ENCODE data around the gene SLC29A3.

Gene SLC29A3

DNA sequence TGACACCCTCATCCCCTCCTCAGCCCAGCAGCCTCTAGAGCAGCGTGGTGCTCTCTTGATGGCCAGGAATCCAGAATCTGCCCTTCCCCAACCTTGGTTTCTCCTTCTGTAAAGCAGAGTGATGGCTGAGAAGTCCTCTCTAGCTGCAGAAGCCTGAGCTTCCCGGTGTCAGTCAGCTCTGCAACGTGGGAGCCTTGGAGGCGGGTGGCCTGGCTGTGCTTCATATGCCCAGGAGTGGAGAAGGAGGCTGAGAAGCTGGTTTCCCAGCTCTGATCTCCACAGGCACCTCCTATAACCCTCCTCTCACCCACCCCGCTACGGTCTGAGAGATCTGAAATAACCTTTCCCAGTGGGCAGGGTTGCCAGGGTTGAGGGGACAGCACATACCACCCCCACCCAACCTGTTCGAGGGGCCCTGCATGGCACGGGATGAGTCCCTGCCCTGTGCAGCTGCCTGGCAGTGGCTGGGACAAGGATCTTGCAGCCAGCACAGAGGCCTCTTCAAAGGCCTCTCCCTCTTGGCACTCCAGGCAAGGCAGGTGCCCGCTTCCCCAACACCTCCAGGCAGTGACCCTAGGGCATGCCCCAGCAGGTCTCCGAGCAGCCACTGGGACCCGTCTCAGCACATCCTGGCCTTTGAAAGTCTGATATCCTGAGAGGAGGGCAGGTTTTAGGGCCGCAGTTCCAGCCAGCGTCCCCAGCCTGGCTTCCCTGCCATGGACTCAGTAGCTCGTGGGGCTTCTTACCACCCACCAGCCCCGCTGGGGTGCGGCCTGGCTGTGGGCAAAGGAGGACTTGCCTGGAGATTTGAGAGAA lies 18.3 kb upstream of the SLC29A3 start:
- no peak for DNase-seq (ENCODE audit: low read depth)

DNA sequence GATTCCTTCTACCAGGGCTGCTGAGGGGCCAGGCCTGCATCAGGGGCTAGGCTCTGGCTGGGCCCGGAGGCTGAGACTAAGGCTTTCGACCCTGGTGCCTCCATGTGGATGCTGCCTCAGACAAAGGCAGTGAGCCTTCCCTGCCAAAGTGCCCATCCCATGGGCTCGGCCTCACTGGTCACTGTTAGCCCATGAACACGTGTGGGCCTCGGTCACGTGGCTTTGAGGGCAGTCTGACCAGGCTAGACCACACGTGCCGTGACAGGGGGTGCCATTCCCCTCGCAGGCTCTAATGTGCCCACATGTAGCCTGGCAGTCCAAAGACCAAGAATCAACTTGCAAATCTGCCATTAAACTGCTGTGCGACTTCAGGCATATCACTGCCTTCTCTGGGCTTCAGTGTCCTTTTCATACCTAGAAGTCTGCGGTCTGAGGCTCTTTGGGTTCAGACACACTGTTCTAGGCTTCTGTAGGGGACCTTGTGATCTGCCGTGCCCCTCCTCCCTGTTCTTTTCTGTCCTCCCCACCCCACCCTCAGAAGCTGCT lies 17.6 kb upstream of the SLC29A3 start:
- no peak for DNase-seq (ENCODE audit: low read depth)

DNA sequence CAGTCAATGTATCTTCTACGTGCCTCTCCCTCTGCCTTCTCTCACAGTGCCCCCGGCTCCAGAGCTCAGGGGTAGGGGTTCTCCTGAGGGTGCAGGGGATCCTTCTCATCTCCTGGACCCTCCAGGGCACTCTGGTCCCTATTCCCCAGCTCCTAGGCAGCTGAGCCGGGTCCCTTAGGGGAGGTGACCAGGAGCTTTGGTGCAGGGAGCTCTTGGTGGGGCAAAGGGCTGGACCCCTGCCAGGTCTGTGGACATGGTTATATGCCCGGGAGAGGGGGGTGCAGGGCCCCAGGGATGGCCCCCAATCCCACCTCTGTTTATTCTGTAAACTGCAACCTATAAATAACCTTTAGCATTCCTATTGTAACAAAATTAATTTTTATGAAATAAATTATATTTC lies 16.6 kb upstream of the SLC29A3 start:
- DNase-seq (ENCODE audit: low read depth) = no peak

DNA sequence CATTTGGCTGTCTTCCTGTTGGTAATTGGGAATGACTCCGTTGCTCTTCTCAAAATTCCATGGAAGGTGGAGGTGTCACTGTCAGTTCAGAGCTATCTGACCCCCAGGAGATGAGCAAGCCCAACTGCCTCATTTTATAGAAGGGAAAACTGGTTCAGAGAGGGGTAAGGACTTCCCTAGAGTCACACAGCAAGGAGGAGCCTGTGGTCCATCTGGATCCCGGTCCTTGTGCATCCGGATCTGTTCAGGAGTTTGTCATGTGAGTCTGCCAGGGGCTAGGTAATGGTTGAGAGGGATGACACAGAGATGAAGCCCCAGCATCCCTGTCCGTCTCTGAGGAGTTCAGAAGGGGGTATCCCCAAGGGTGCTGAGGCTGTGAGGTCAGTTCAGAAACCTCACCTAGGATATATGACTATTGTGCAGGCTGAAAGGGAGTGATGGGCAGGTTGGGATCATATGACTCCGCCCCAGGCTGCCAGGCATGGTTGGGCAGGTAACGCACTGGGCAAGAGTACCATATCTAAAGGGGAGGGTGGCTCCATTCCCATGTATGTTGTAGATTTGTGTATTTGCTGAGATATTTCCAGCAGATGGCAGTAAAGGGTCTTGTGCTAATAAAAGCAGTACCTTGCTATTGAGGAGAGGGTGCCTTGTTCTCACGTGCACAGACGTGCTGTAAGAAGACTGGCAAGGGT lies 16.0 kb upstream of the SLC29A3 start:
- DNase-seq (ENCODE audit: low read depth) = no peak

DNA sequence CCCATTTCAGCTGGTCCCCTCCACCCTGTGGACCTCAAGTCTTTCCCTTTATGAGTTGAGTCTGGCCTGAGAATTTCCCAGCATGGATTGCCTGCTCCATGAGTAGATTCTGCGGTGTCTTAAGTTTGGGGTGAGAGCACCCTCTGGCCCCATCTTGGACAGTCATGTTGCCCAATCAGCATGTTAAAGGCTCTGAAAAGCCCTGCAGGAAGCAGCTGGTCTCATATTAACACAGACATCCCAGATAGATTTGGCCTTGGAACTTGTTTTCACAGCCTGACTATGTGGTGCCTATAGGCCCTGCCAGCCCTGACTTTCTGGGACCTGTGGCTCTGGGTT lies 15.5 kb upstream of the SLC29A3 start:
- no peak for DNase-seq (ENCODE audit: low read depth)

DNA sequence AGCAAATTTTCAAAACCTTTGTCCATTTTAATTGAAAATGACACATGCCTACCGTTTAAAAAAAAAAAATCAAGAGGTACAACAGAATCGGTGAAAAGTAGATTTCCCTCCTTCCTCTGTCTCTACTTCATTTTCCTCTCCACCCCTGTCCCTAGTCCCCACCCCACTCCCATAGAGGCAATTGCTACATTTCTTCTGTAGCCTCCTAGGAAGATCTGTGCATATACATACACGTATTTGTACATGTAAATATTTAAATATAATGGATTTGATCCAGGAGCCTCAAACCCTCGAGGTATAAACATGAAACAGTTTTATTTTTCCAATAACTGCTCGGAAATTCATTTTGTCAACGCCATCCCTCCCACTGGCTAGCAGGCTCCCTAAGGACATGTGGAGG lies 14.1 kb upstream of the SLC29A3 start:
- no peak for DNase-seq (ENCODE audit: low read depth)

DNA sequence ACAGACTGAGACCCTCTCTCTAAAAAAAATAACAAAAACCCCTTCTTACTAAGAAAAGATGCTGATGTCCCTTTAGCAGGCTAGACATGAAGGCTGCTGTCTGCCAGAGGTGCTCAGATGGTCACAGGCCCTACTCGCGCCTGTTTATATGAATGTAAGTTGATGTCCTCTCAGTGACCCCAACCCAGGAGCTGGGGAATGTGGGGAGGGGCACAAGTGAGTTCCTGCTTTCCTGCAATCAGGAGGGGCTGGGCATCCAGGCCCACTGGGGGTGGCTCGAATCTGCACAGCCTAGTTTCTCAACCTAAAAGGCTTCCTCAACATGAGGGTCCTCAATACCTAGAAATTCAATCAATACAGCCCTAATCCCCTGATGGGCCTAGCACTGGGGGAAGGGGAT lies 12.1 kb upstream of the SLC29A3 start:
- DNase-seq (ENCODE audit: low read depth) = no peak

DNA sequence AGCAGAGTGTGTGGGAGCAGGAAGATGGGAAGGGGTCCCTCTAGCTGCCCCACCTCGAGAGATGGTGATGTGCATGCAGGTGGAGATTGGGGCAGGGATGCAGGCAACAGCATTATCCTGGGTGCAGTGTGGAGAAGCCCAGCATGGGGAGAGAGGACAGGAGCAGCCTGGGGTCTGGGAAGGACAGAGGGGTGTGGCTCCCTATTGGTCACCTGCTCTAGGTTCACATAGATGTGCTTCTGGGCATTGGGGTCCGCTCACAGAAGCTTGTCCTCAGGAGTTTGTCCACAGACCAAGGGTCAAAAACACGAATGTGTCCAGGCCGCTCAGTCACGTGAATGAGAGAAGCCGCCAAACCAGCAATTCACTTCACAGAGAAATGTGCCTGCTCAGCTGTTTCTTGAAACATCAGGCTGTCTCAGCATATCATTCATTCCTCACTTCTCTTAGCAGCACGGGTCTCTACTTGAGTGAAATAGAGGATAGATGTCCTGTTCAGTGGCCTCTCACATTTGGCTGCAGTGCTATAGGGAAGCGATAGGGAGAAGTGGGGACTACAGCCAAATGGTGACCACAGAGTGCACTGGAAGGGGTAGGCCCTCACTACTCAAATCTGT lies 11.5 kb upstream of the SLC29A3 start:
- no peak for DNase-seq (ENCODE audit: low read depth)

DNA sequence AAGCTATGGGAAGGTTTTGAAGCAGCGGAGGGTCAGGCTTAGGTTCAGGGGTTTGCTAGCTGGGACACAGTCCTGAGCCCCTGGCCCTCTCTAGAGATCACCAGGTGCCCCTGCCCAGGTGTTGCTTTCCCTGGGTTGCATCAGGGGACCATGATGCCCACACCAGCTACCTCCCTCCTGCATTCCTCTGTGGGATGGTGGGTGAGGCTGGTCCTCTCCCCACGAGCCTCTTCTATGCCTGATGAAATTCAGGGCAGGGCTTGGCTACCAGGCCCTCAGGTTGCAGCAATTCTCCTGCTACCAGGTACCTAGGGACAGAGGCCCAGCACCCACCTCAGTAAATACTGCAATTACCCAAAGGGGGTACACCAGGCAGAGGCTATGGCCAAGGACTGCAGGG lies 10.8 kb upstream of the SLC29A3 start:
- DNase-seq (ENCODE audit: low read depth) = no peak

DNA sequence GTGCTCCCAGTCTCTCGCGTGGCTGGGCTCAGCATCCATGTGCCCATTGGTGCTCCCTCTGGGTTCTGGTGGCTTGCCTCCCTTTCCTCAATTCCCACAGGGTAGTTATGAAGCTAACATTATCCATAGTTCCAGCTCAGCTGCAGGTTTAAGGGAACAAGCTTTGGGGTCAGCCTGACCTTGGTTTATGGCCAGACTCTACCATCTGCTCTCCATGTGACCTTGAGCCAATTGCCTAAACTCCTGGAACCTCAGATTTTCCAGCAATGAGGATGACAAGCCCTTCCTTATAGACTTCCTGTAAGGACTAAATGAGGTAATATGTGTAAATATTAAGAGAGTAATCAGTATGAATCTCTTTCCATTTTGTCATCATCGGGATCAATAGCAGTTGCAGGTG lies 10.1 kb upstream of the SLC29A3 start:
- no peak for DNase-seq (ENCODE audit: low read depth)

DNA sequence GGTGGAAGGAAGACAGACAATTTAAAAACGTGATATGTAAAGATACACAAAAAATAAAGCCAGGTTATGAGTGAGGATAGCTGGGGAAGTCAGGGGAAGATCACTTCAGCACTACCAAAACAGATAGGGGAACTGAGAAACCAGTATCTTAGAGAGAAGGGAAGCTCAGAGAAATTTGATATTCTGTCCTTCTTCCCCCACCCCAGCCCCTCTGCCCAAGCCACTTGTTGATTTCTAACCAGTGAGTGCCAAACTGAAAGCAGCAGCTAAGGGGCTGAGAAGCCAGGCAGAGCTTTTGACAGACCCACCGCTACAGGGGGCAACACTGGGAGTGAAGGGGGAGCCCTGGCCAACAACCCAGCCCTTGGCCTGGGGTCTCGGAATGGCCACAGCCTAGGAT lies 9.1 kb upstream of the SLC29A3 start:
- no peak for DNase-seq (ENCODE audit: low read depth)

DNA sequence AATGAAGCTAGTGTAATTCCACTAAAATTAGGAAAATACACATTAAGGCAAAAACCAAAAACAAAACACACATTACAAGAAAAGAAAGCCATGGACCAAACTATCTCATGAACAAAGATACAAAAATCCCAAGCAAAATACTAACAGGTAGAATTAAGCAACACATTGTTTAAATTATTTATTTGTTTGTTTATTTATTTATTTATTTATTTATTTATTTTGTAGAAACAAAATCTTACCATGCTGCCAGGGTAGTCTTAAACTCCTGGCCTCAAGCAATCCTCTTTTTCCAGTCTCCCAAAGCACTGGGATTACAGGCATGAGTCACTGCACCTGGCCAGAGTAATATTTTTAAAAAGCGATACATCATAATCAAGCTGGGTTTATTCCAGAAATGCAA lies 6.8 kb upstream of the SLC29A3 start:
- DNase-seq (ENCODE audit: low read depth) = no peak

DNA sequence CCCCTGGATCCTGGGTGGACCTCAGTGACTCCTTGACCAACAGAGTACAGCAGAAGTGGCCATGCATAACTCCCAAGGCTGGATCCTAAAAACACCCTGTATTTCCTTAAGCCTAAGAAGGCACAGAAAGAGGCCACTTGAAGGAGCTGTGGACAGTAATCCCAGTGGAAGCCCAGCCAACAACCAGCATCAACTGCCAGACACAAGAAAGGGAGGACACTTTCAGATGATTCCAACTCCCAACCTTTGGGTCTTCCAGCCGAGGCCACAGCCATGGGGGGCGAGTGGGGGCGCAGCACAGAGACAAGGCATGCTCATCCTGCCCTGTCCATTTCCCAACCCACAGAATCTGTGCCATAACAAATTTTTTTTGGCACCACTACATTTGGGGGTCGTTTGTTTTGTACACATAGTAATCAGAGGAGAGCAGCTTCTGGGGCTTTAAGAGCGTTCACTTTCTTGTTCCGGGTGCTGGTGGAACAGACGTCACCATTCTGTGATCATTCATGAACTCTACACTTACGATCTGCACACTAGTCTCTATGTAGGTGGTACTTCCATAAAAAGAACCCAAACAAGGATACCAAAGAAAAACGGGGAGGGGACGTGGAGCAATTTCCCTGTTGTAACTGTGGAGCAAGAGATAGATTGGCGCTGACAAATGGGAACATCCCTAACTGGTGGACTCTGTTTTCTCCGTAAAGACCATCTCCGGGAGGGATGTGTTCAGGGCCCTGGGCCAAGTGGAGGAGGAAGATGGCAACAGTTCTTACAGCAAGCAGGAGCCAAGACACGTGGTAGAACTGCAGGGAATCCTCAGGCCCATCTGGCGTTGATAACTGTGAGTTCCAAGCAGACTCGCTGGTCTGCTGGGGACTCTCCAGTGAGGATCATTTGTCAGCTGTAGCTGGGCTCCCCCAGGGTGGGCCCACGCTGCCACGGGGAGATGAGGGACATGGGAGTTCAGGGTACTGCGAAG lies 6.0 kb upstream of the SLC29A3 start:
- DNase-seq (ENCODE audit: low read depth) = no peak

DNA sequence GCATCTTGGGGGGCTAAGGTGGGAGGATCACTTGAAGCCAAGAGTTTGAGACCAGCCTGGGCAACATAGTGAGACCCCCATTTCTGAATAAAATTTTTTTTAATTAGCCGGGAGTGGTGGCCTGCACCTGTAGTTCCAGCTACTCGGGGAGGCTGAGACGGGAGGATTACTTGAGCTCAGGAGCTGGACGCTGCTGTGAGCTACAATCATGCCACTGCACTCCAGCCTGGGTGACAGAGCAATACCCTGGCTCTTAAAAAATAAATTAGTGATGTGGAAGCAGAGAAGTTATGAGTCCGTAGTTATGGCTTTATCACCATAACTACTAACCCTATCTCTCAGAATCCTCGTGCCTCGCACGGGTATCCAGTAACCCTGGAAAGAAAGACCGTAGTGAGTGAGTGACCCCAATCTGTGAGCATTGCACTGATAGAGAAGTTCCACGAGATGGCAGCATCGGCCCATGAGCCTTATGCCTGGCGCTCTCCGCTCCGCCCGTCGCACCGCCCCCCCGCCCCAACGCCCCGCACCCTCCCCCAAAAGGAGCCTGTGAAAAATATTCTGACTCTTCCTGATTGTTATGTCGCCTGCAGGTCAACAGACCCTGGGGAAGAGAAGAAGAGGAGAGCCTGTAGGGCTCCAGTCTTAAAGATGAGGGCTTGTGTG lies 4.9 kb upstream of the SLC29A3 start:
- DNase-seq (ENCODE audit: low read depth) = no peak

DNA sequence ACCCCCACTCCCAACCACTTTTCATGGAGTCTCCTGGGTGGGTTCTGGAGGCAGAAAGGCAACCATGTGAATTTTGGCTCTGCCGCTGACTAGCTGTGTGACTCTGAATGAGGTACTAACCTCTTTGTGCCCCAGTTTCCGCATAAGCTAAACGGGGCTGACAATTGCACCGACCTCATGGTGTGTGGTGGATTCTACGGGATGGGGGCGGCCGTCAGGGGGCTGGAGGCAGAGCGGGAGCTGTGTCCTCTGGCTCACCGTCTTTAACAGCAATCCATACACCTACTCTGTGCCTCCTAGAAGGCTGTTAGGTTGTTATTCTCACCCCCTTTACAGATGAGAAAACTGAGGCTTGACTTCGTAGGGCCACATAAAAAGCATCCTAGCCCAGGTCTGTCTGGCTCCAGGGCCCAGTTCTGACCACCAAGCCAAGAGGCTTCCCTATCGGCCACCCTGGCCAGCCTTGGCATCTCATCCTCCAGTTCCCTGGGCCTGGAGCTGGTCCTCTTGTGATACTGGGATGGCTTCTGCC lies 4.3 kb upstream of the SLC29A3 start:
- no peak for DNase-seq (ENCODE audit: low read depth)

DNA sequence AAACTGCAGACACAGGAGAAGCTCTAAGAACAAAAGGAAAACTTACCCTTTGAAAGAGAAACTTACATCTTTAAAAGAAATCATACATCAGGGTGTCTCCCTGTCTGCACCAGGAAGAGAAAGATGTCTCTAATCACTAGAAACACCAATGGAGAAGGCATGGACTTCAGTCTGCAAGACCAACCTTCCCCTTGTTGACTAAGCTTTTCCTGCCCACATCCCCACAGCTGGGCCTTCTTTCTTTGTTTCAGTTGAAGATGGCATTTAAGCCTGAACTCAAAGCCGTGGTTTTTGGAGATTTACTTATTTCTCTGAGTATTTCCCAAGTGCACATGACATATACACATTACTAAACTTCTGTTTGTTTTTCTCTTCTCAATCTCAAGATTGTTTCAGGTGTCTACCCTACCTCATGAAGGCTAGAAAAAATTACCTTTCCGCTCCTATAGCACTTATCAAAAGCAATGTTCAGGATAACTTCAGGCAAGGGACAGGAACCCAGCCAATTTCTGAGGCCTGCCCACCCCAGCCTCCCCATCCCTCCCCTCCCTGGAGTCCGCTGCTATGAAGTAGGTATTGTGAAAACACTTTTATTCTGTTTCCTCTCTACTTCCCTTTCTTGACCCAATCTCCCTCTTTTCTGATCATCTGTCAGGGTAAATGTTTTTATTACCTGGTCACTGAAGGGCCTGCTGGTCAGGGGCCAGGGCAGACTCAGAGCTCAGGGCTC lies 2.8 kb upstream of the SLC29A3 start:
- no peak for DNase-seq (ENCODE audit: low read depth)

DNA sequence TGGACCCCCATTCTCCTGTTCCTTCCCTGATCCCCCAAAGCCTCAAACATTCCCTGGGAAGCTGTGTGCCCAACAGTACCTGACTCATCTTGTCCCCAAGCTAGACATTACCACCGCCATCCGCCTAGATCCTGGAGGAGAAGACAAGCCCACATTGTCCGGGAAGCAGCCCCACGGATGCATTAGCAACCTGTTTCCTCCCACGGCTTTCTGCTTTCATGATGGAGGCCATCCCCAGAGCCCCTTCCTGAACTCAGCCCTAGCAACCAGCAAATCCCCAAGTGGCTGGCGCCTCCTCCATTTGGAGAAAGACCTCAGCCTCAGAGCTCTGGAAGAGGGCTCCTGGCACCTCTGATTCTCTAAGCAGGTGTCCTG lies 2.3 kb upstream of the SLC29A3 start:
- no peak for DNase-seq (ENCODE audit: low read depth)

DNA sequence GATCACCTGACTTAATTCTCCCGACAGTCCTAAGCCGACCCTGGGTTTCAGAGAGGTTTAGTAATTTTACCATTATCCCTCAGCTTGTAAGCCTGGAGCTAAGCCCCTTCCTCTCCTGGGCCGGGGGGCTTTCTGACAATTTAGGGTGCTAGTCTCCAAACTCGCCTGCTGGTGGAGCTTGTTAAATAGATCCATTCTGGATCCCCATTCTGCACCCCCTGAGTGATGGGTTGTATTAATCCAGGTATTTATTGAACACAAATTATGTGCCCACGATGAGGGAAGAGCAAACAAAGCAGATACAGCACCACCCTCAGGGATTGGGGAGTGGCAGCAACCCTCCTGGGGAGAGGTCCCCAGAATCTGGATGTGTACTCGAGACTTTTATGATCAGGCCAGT lies 1.3 kb upstream of the SLC29A3 start:
- no peak for DNase-seq (ENCODE audit: low read depth)

DNA sequence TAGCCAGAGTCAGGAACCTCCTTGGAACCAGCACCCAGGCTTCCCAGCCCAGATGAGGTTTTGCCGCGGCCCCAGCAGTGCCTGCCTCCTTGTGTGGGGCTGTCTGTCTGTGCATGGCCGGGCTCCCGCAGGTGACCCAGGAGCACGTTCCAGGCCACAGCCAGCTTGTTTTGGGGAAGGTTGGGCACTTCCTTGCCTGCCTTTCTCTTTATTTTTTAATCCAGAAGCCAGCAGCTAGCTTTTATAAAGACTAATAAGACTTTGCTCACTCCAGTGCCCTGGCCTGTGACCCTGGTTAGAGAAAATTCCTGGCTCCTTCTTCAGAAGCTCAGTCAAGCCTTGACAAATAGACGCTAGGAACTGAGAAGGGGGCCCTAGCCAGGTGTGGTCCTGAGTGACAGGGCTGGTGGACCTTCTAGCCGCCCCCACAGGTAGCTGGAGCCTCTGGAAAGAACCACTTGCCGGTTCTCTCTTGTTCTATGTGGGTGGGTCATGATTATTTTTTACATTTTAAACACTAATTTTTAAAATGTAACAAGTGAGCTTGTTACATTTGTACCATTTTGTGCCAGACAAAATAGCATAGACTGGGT lies 837 bp downstream of the SLC29A3 start:
- no peak for DNase-seq (ENCODE audit: low read depth)

DNA sequence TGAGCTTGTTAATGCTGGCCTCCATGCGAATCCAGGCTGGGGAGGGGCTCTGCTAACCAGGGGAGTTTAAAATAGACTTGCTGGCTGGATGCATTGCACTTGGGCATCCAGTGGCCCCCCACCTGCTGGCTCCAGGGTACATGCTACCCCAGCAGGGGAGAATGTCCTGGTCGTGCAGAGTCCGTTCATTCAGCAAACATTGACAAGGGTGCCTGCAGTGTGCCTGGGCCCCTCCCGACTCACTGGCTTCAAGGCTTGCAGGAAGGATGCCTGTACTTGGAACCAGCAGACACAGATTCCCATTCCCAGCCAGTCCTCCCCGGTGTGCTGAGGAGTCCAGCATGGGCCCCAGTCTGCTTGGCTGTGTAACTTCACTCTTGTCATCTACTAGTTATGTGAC lies 1.5 kb downstream of the SLC29A3 start:
- no peak for DNase-seq (ENCODE audit: low read depth)
